H1 (cell line): Measurements from ENCODE around the gene GRIK4. TPM values are rescaled to one million over a fixed set of nuclear protein-coding genes. Genes with fewer than 3 reads are reported as not detected.

ENCODE experiments used
- CTCF ChIA-PET: fragments of 300-600 bp; sonication (Branson Sonifier 250); formaldehyde crosslinking; loops from one replicate; lab custom pipeline; 2021; ENCODE audit not compliant: partially characterized antibody; lab: Charles Lee
- POLR2A ChIA-PET: fragments of 300-600 bp; sonication (Branson Sonifier 250); formaldehyde crosslinking; loops from one replicate; lab custom pipeline; 2021; ENCODE audit warnings: inconsistent platforms; ENCODE audit not compliant: partially characterized antibody; lab: Charles Lee
- DNase-seq, 2 experiments: peaks; one replicate each; pipeline versions ENCODE4 v3.0.0 to v3.0.0-alpha.2; 2010 to 2022; ENCODE audit warnings: low spot score in 2 of 2, low read depth in 1 of 2, mixed read lengths in 1 of 2
- FAIRE-seq: peaks from 2 replicates; lab custom pipeline; 2011; peaks lifted over from hg19 to GRCh38; lab: Jason Lieb, UNC
- H2AFZ ChIP-seq: 2 replicates; pipeline ENCODE4 v1.8.1; 2012; ENCODE audit warnings: low read length, inconsistent platforms
- H2AK5ac ChIP-seq: 2 replicates; pipeline ENCODE4 v1.6.1; 2013; ENCODE audit warnings: low read depth, low read length
- H2BK120ac ChIP-seq: replicated peaks from 2 replicates; pipeline ENCODE3; 2013; ENCODE audit warnings: low read depth, low read length, inconsistent platforms
- H2BK12ac ChIP-seq: 2 replicates; pipeline ENCODE4 v1.6.1; 2013; ENCODE audit warnings: low read depth, low read length
- H2BK15ac ChIP-seq: 2 replicates; pipeline ENCODE4 v1.6.1; 2013; ENCODE audit warnings: low read length
- H2BK20ac ChIP-seq: 2 replicates; pipeline ENCODE4 v1.6.1; 2013; ENCODE audit warnings: low read length
- H2BK5ac ChIP-seq: 2 replicates; pipeline ENCODE4 v1.6.1; 2013; ENCODE audit warnings: low read depth, low read length
- H3K14ac ChIP-seq: 2 replicates; pipeline ENCODE4 v1.6.1; 2013; ENCODE audit warnings: inconsistent platforms; ENCODE audit not compliant: insufficient read length
- H3K18ac ChIP-seq: 2 replicates; pipeline ENCODE4 v1.6.1; 2013; ENCODE audit warnings: low read length; ENCODE audit errors: extremely low read depth
- H3K23ac ChIP-seq: 2 replicates; pipeline ENCODE4 v1.6.1; 2013; ENCODE audit warnings: inconsistent platforms; ENCODE audit not compliant: insufficient read length
- H3K23me2 ChIP-seq: 2 replicates; pipeline ENCODE4 v1.6.1; 2013; ENCODE audit warnings: low read depth, low read length
- H3K27ac ChIP-seq: 2 replicates; pipeline ENCODE4 v1.6.1; 2011; ENCODE audit warnings: low read depth, low read length, inconsistent platforms
- H3K27me3 ChIP-seq, 4 experiments: replicated peaks in 1 of 4; 1 replicate in 1 of 4; 2 replicates in 3 of 4; pipeline versions ENCODE4 v1.6.1 to v1.8.1; 2011 to 2013; ENCODE audit warnings: low read length in 3 of 4, mild to moderate bottlenecking in 3 of 4, inconsistent platforms in 2 of 4, mixed read lengths in 2 of 4, moderate library complexity in 1 of 4; ENCODE audit not compliant: control insufficient read depth in 3 of 4, insufficient read depth in 3 of 4; ENCODE audit errors: extremely low read depth in 1 of 4
- H3K36me3 ChIP-seq, 4 experiments: 2 replicates each; pipeline versions ENCODE4 v1.6.1 to v1.8.1; 2011 to 2013; ENCODE audit warnings: mild to moderate bottlenecking in 4 of 4, low read length in 3 of 4, moderate library complexity in 2 of 4, control low read depth in 1 of 4, inconsistent platforms in 1 of 4; ENCODE audit not compliant: insufficient read depth in 4 of 4, control insufficient read depth in 2 of 4
- H3K4ac ChIP-seq: replicated peaks from 2 replicates; pipeline ENCODE3; 2013; ENCODE audit warnings: low read length, low read depth, mixed read lengths, inconsistent platforms; ENCODE audit not compliant: insufficient read length
- H3K4me1 ChIP-seq, 4 experiments: replicated peaks in 1 of 4; 1 replicate in 1 of 4; 2 replicates in 3 of 4; pipeline versions ENCODE4 v1.6.1 to v1.8.1; 2011 to 2013; ENCODE audit warnings: low read length in 3 of 4, inconsistent platforms in 2 of 4, mixed read lengths in 1 of 4; ENCODE audit not compliant: insufficient read depth in 4 of 4, control insufficient read depth in 3 of 4
- H3K4me2 ChIP-seq, 2 experiments: 2 replicates each; pipeline versions ENCODE4 v1.6.1 to v1.8.1; 2011 to 2013; ENCODE audit warnings: low read depth in 2 of 2, low read length in 2 of 2, control low read depth in 1 of 2, inconsistent platforms in 1 of 2, mild to moderate bottlenecking in 1 of 2; ENCODE audit not compliant: insufficient read depth in 1 of 2
- H3K4me3 ChIP-seq, 4 experiments: fragments of 200-600, 300-600 bp in 1 of 4; sonication (generic), shearing (Covaris generic), sonication (Bioruptor Twin) in 1 of 4; 2 replicates each; pipeline versions ENCODE4 v1.5.1 to v1.8.1; 2011 to 2016; ENCODE audit warnings: low read length in 4 of 4, low read depth in 3 of 4, control low read depth in 2 of 4, inconsistent platforms in 2 of 4, mild to moderate bottlenecking in 2 of 4, mixed read lengths in 1 of 4, moderate library complexity in 1 of 4; ENCODE audit not compliant: insufficient read depth in 2 of 4; ENCODE audit errors: extremely low read depth in 1 of 4
- H3K56ac ChIP-seq: replicated peaks from 2 replicates; pipeline ENCODE3; 2013; ENCODE audit warnings: low read depth, mild to moderate bottlenecking, mixed read lengths, low read length, inconsistent platforms; ENCODE audit not compliant: insufficient read length
- H3K79me1 ChIP-seq: 2 replicates; pipeline ENCODE4 v1.6.1; 2013; ENCODE audit warnings: low read depth, low read length, control low read depth
- H3K79me2 ChIP-seq, 2 experiments: 2 replicates each; pipeline versions ENCODE4 v1.6.1 to v1.8.1; 2012 to 2013; ENCODE audit warnings: low read length in 2 of 2, mild to moderate bottlenecking in 2 of 2, inconsistent platforms in 1 of 2; ENCODE audit not compliant: insufficient read depth in 2 of 2, control insufficient read depth in 1 of 2
- H3K9ac ChIP-seq, 4 experiments: replicated peaks in 1 of 4; 1 replicate in 1 of 4; 2 replicates in 3 of 4; pipeline versions ENCODE4 v1.6.1 to v1.8.1; 2011 to 2013; ENCODE audit warnings: low read depth in 3 of 4, low read length in 3 of 4, control low read depth in 2 of 4, mild to moderate bottlenecking in 2 of 4, moderate library complexity in 2 of 4, inconsistent platforms in 1 of 4; ENCODE audit errors: extremely low read depth in 1 of 4
- H3K9me3 ChIP-seq, 2 experiments: 2 replicates each; pipeline versions ENCODE4 v1.6.1 to v1.8.1; 2012 to 2013; ENCODE audit warnings: mild to moderate bottlenecking in 2 of 2, moderate library complexity in 2 of 2, control low read depth in 1 of 2, inconsistent platforms in 1 of 2, low read depth in 1 of 2, low read length in 1 of 2, mixed read lengths in 1 of 2; ENCODE audit not compliant: insufficient read depth in 2 of 2
- H4K20me1 ChIP-seq, 2 experiments: replicated peaks in 1 of 2; 2 replicates each; pipeline versions ENCODE3 to v1.8.1; 2011 to 2013; ENCODE audit warnings: inconsistent platforms in 2 of 2, low read length in 2 of 2, mild to moderate bottlenecking in 1 of 2; ENCODE audit not compliant: insufficient read depth in 2 of 2, control insufficient read depth in 1 of 2
- H4K5ac ChIP-seq: 2 replicates; pipeline ENCODE4 v1.6.1; 2013; ENCODE audit warnings: low read length, low read depth, mixed read lengths, inconsistent platforms; ENCODE audit not compliant: insufficient read length
- H4K8ac ChIP-seq: 2 replicates; pipeline ENCODE4 v1.8.0; 2013; ENCODE audit warnings: mild to moderate bottlenecking, moderate library complexity, low read length, inconsistent platforms; ENCODE audit not compliant: insufficient read depth; ENCODE audit errors: extremely low read depth
- H4K91ac ChIP-seq: replicated peaks from 2 replicates; pipeline ENCODE3; 2013; ENCODE audit warnings: low read length, mixed read lengths, inconsistent platforms; ENCODE audit not compliant: insufficient read length
- HDAC2 ChIP-seq, 2 experiments: fragments of 300-600 bp in 1 of 2; sonication (generic) in 1 of 2; IDR thresholded peaks; 2 replicates each; pipeline ENCODE4 v1.6.1; 2011 to 2012; ENCODE audit warnings: low read depth in 2 of 2, low read length in 2 of 2, mild to moderate bottlenecking in 2 of 2, moderate library complexity in 2 of 2, borderline replicate concordance in 1 of 2, inconsistent platforms in 1 of 2
- RXRA ChIP-seq: IDR thresholded peaks from 2 replicates; pipeline ENCODE4 v1.6.1; 2011; ENCODE audit warnings: low read depth, mild to moderate bottlenecking, low read length, moderate library complexity; ENCODE audit not compliant: insufficient read depth
- WGBS, 2 experiments: shearing (Covaris generic) in 1 of 2; methylation state at CpG; one replicate each; pipeline versions ENCODE4 v1.1.6 to v1.1.7; 2013 to 2015; ENCODE audit warnings: low lambda C conversion rate in 2 of 2, mixed read lengths in 2 of 2, inconsistent platforms in 1 of 2, low coverage in 1 of 2, missing lambda C conversion rate in 1 of 2; ENCODE audit not compliant: insufficient replicate concordance in 2 of 2, insufficient coverage in 1 of 2, insufficient read length in 1 of 2; ENCODE audit errors: extremely low coverage in 1 of 2, missing lambda C conversion rate in 1 of 2; 5-methylcytosine and 5-hydroxymethylcytosine counted together
- polyA plus RNA-seq, 7 experiments: library from polyadenylated mRNA; depleted of rRNA in 3 of 7; stranded (reverse) in 5 of 7; unstranded in 2 of 7; fragments of >200 nt in 5 of 7; fragments of 200-250 nt in 2 of 7; gene quantifications; 1 replicate in 5 of 7; 2 replicates in 1 of 7; 4 replicates in 1 of 7; pipeline versions ENCODE4 v1.2.1 to v1.2.3, GENCODE V29; 2011 to 2013; ENCODE audit warnings: missing spikeins in 2 of 7, mixed read lengths in 2 of 7
- total RNA-seq: library from RNA; stranded (reverse); fragmentation: NEBNext Ultra II Directional; extraction: Animal tissue kit (Norgen Biotek cat#: 25700); gene quantifications from 2 replicates; pipeline ENCODE4 v1.2.1, GENCODE V29; 2021

Gene GRIK4
- total and polyA plus RNA-seq, 2 of the 8 experiments (the other 6 are each of a cell fraction or from before 2014, with no cell fraction given) = 1.2 to 2.9 TPM

DNA sequence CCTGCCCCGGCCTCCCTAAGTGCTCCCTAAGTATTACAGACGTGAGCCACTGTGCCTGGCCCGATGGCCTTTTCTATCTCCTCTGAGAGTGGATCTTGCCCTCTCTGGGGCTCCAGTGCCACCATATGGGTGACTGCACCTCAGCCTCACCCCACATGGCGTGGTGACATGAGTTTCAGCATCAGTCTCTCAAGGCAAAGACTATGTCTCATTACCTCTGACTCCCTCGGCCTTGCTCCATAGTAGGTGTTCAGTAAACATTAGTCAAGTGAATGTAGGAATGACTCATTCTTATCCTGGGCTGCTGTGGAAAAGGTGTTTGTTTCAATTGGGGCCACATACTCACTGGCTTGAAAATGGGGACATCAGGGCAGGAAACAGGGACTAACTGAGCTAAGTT lies 168.8 kb downstream of the GRIK4 start:
- Histone ChIP-seq H2BK12ac (0 out of 2 replicates have a peak overlapping the region, but pooled peaks have one; percentile 13), H2BK20ac (no peak overlapping the region), H3K36me3 (no peaks in the 10 kb centered on the region; a peak in 1 of 8 replicates), H3K23me2 (no peaks in the 10 kb centered on the region; the same call in 1 of the 2 replicates), H3K18ac (no peak overlapping the region), H2BK120ac (no peak overlapping the region), H2AK5ac (no peak overlapping the region), H3K9ac (no peak overlapping the region; a peak in 1 of 7 replicates), H4K5ac (no peak overlapping the region), H3K4ac (no peak overlapping the region), H4K20me1 (no peaks in the 10 kb centered on the region), H3K79me2 (no peaks in the 10 kb centered on the region), H3K23ac (no peak overlapping the region), H3K56ac (no peak overlapping the region), H2AFZ (no peak overlapping the region), H3K27ac (no peak overlapping the region), H3K4me2 (no peak overlapping the region), H3K14ac (no peak overlapping the region), H3K4me1 (peaks cover 0 to 10% (median 5%) of the 10 kb centered on the region in 4 experiments; a peak in 5 of 7 replicates), H4K8ac (no peak overlapping the region), H4K91ac (no peak overlapping the region), H3K9me3 (no peaks in the 10 kb centered on the region), H3K79me1 (0 out of 2 replicates have a peak, but pooled peaks cover 2% of the 10 kb centered on the region), H3K4me3 (no peak overlapping the region), H3K27me3 (no peaks in the 10 kb centered on the region), H2BK15ac (no peak overlapping the region), H2BK5ac (no peak overlapping the region)
- 94% methylated on average over 5 of the region's 5 CpGs; no CpG with 5 or more reads in 1 of the 2 experiments for WGBS, 2 experiments
- CTCF ChIA-PET = interaction anchor here (1.1 to 12.7 kb wide), 11 partner anchors 12 to 345 kb away, joined by 3 to 98 read pairs (median 5); partner anchors contain the start of gene GRIK4
- POLR2A ChIA-PET = no interaction called here
- DNase-seq (no peak), FAIRE-seq (no peak)
- no peak for TF ChIP-seq RXRA
- TF ChIP-seq HDAC2 (IDR thresholded peaks at IDR 0.05; ENCODE audit: borderline replicate concordance in 1 of 2, low read depth in 2 of 2, low read length in 2 of 2) = no peak
